Measurements from ENCODE around the gene FEN1.

DNA sequence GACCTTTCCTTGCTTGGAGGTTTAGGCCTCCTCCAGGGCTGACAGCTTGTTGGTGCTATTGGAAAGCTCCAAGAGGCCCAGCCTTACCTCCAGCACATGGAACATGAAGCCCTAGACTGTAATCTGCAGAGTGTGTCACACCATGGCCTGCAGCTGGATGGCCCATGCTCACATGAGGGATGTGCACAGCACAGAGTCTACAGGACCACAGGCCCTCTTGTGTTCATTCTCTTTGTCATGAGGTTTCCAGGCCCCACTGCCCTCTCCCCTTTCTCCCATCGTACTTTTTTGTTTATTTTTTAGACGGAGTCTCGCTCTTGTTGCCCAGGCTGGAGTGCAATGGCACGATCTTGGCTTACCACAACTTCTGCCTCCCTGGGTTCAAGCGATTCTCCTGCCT, 14.1 kb downstream of the FEN1 start:
- TF ChIP-seq, protein P1, sequence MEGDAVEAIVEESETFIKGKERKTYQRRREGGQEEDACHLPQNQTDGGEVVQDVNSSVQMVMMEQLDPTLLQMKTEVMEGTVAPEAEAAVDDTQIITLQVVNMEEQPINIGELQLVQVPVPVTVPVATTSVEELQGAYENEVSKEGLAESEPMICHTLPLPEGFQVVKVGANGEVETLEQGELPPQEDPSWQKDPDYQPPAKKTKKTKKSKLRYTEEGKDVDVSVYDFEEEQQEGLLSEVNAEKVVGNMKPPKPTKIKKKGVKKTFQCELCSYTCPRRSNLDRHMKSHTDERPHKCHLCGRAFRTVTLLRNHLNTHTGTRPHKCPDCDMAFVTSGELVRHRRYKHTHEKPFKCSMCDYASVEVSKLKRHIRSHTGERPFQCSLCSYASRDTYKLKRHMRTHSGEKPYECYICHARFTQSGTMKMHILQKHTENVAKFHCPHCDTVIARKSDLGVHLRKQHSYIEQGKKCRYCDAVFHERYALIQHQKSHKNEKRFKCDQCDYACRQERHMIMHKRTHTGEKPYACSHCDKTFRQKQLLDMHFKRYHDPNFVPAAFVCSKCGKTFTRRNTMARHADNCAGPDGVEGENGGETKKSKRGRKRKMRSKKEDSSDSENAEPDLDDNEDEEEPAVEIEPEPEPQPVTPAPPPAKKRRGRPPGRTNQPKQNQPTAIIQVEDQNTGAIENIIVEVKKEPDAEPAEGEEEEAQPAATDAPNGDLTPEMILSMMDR (IDR thresholded peaks at IDR 0.05): no peak
- no peak for TF ChIP-seq POLR2A (IDR thresholded peaks at IDR 0.05)
